GM19467 (cell line): Measurements from ENCODE around the gene ARHGAP23.

Experiments
- ATAC-seq: cut with Tn5 transposase; IDR thresholded peaks from one replicate; pipeline ENCODE4 v1.9.1; 2021; ENCODE audit warnings: mild to moderate bottlenecking, moderate library complexity; ENCODE audit not compliant: unreplicated experiment

Gene ARHGAP23

GRCh38 chr17:38428112-38428642 is at the start of gene ARHGAP23:
ARHGAP23 (plus strand) TSS chr17:38428464; CDS start chr17:38428486, 22 bp downstream.
- ATAC-seq, result no peak

GRCh38 chr17:38379448-38379847 is 48.8 kb upstream of the ARHGAP23 start:
- ATAC-seq, result no peak

GRCh38 chr17:38395090-38395489 is 33.2 kb upstream of the ARHGAP23 start:
- no peak for ATAC-seq

- ATAC-seq, result no peak
Observed at GRCh38 chr17:38397227-38397626, 31.0 kb upstream of the ARHGAP23 start.

GRCh38 chr17:38400286-38400685 is 28.0 kb upstream of the ARHGAP23 start:
- no peak for ATAC-seq

GRCh38 chr17:38401459-38401858 is 26.8 kb upstream of the ARHGAP23 start:
- ATAC-seq, result no peak

- no peak for ATAC-seq
Observed at GRCh38 chr17:38402897-38403296, 25.4 kb upstream of the ARHGAP23 start.

GRCh38 chr17:38403491-38403890 is 24.8 kb upstream of the ARHGAP23 start:
- no peak for ATAC-seq

GRCh38 chr17:38404174-38404943 is 23.9 kb upstream of the ARHGAP23 start:
- no peak for ATAC-seq

GRCh38 chr17:38405654-38406053 is 22.6 kb upstream of the ARHGAP23 start:
- no peak for ATAC-seq

- no peak for ATAC-seq
Observed at GRCh38 chr17:38410201-38410600, 18.1 kb upstream of the ARHGAP23 start.

- ATAC-seq, result no peak
Observed at GRCh38 chr17:38415250-38416194, 12.7 kb upstream of the ARHGAP23 start.

GRCh38 chr17:38416840-38417209 is 11.4 kb upstream of the ARHGAP23 start:
- no peak for ATAC-seq

- no peak for ATAC-seq
Observed at GRCh38 chr17:38417210-38417951, 10.9 kb upstream of the ARHGAP23 start.

GRCh38 chr17:38418062-38418692 is 10.1 kb upstream of the ARHGAP23 start:
- ATAC-seq, result no peak

GRCh38 chr17:38418693-38419507 is 9.4 kb upstream of the ARHGAP23 start:
- no peak for ATAC-seq

GRCh38 chr17:38419508-38419981 is 8.7 kb upstream of the ARHGAP23 start:
- ATAC-seq, result no peak

- no peak for ATAC-seq
Observed at GRCh38 chr17:38420518-38420917, 7.7 kb upstream of the ARHGAP23 start.

- ATAC-seq, result no peak
Observed at GRCh38 chr17:38421171-38421841, 7.0 kb upstream of the ARHGAP23 start.
